GM20431 (cell line): Measurements from ENCODE around the gene OR2V1.

Experiments
- in situ Hi-C: fragments of 300-500 bp; cut with MseI, MboI; formaldehyde crosslinking; loops from one replicate; pipeline ENCODE4 v1.15.0; 2020; ENCODE audit warnings: low sequenced_read_pairs; ENCODE audit not compliant: unreplicated experiment

Gene OR2V1

GRCh38 chr5:181086026-181086883 is 44.7 kb downstream of the OR2V1 start:
- in situ Hi-C loops = no loop called here

GRCh38 chr5:181084621-181085195 is 46.3 kb downstream of the OR2V1 start:
- in situ Hi-C loops = no loop called here

- in situ Hi-C loops = no loop called here
Observed at GRCh38 chr5:181081989-181082388, 49.0 kb downstream of the OR2V1 start.

GRCh38 chr5:181076920-181077319 is 54.0 kb downstream of the OR2V1 start:
- in situ Hi-C loops = no loop called here
